SU-DHL-6 (cell line): ENCODE measurements around the gene GPAT3.
"Not testable (repeated sequence)": the region's sequence is repeated elsewhere in the genome, so short reads cannot be mapped to it uniquely, and the experiment has no call there.

Experiments
- H2AFZ ChIP-seq: fragments of 200-600 bp; sonication (generic); 2 replicates; pipeline ENCODE4 v1.6.1; 2014; ENCODE audit warnings: low read depth, mild to moderate bottlenecking, moderate library complexity, mixed read lengths, antibody characterized with exemption, low read length; ENCODE audit not compliant: severe bottlenecking
- H3F3A ChIP-seq: fragments of 200-600 bp; shearing (Covaris generic); 2 replicates; pipeline ENCODE4 v1.6.0; 2016; ENCODE audit warnings: antibody characterized with exemption, mild to moderate bottlenecking; ENCODE audit not compliant: insufficient read depth
- H3K27ac ChIP-seq: fragments of 200-600 bp; sonication (generic); 2 replicates; pipeline ENCODE4 v1.5.1; 2016; ENCODE audit warnings: low read depth, mild to moderate bottlenecking, low read length, moderate library complexity, mixed read lengths
- H3K27me3 ChIP-seq: fragments of 200-600 bp; sonication (generic), shearing (Covaris generic); 2 replicates; pipeline ENCODE4 v1.6.0; 2014; ENCODE audit warnings: mild to moderate bottlenecking, low read length
- H3K36me3 ChIP-seq: fragments of 200-600 bp; sonication (generic); 2 replicates; pipeline ENCODE4 v1.6.1; 2014; ENCODE audit warnings: mild to moderate bottlenecking, low read length, mixed read lengths
- H3K4me2 ChIP-seq: fragments of 300-600, 200-600 bp; shearing (Covaris generic), sonication (generic); 2 replicates; pipeline ENCODE4 v1.6.0; 2014; ENCODE audit warnings: low read length, low read depth, mild to moderate bottlenecking; ENCODE audit not compliant: poor library complexity, severe bottlenecking
- H3K4me3 ChIP-seq: fragments of 200-600 bp; sonication (generic); 2 replicates; pipeline ENCODE4 v1.5.1; 2014; ENCODE audit warnings: antibody characterized with exemption, low read length, mild to moderate bottlenecking, mixed read lengths; ENCODE audit not compliant: insufficient read depth, poor library complexity, severe bottlenecking
- H3K79me2 ChIP-seq: fragments of 200-600 bp; sonication (generic); 2 replicates; pipeline ENCODE4 v1.6.1; 2014; ENCODE audit warnings: mild to moderate bottlenecking, low read length, moderate library complexity; ENCODE audit not compliant: insufficient read depth
- H3K9ac ChIP-seq: fragments of 200-600 bp; sonication (generic); 2 replicates; pipeline ENCODE4 v1.7.0; 2014; ENCODE audit warnings: mild to moderate bottlenecking, low read length
- H3K9me2 ChIP-seq: fragments of 200-600 bp; sonication (generic); replicated peaks from 2 replicates; pipeline ENCODE4 v1.6.1; 2014; ENCODE audit warnings: low read length; ENCODE audit not compliant: insufficient read depth
- H3K9me3 ChIP-seq: fragments of 200-600 bp; sonication (generic); 2 replicates; pipeline ENCODE4 v1.6.1; 2014; ENCODE audit warnings: low read length, mixed read lengths; ENCODE audit not compliant: insufficient read depth
- H4K20me1 ChIP-seq: fragments of 200-600 bp; sonication (generic); 2 replicates; pipeline ENCODE4 v1.6.1; 2014; ENCODE audit warnings: low read depth, mild to moderate bottlenecking, antibody characterized with exemption, low read length, moderate library complexity, mixed read lengths
- CTCF ChIP-seq: fragments of 200-600 bp; sonication (generic); IDR thresholded peaks from one replicate; pipeline ENCODE4 v1.5.1; 2017; ENCODE audit warnings: antibody characterized with exemption, mild to moderate bottlenecking, low read length, moderate library complexity; ENCODE audit not compliant: insufficient read depth, poor library complexity, severe bottlenecking
- EZH2phosphoT487 ChIP-seq: fragments of 200-600 bp; sonication (generic), shearing (Covaris generic); conservative IDR thresholded peaks from 2 replicates; pipeline ENCODE4 v1.6.1; 2018; ENCODE audit warnings: mild to moderate bottlenecking, antibody characterized with exemption, low read length, moderate library complexity, mixed read lengths

The GPAT3 gene

GRCh38 chr4:83569429-83569828 is 33.5 kb downstream of the GPAT3 start:
- H3K4me2 ChIP-seq = no peak overlapping the region
- no peak overlapping the region for H3K27ac ChIP-seq

GRCh38 chr4:83569987-83570386 is 34.1 kb downstream of the GPAT3 start:
- Histone ChIP-seq H3K27me3 (no peaks in the 10 kb centered on the region), H3K4me3 (no peak overlapping the region), H3K27ac (no peak overlapping the region), H3K9me3 (no peaks in the 10 kb centered on the region), H2AFZ (no peak overlapping the region), H4K20me1 (no peaks in the 10 kb centered on the region), H3F3A (no peaks in the 10 kb centered on the region), H3K9me2 (no peaks in the 10 kb centered on the region), H3K36me3 (no peaks in the 10 kb centered on the region), H3K4me2 (no peak overlapping the region), H3K9ac (no peak overlapping the region), H3K79me2 (no peaks in the 10 kb centered on the region)
- no peak for TF ChIP-seq EZH2phosphoT487
- no peak for TF ChIP-seq CTCF

More at GRCh38 chr4:83569429-83569828, 33.5 kb downstream of the GPAT3 start:
- H3K79me2 ChIP-seq = no peaks in the 10 kb centered on the region
- no peaks in the 10 kb centered on the region for H3K27me3 ChIP-seq
- H3K36me3 ChIP-seq = no peaks in the 10 kb centered on the region
- H3K9me3 ChIP-seq = no peaks in the 10 kb centered on the region
- TF ChIP-seq EZH2phosphoT487 (no peak), CTCF (no peak)
- no peaks in the 10 kb centered on the region for H4K20me1 ChIP-seq
- H3K4me3 ChIP-seq = no peak overlapping the region
- H3F3A ChIP-seq = no peaks in the 10 kb centered on the region
- no peak overlapping the region for H2AFZ ChIP-seq
- no peak overlapping the region for H3K9ac ChIP-seq
- H3K9me2 ChIP-seq = no peaks in the 10 kb centered on the region

GRCh38 chr4:83572848-83573247 is 36.9 kb downstream of the GPAT3 start:
- Histone ChIP-seq H3F3A (no peaks in the 10 kb centered on the region), H4K20me1 (no peaks in the 10 kb centered on the region), H3K27me3 (no peaks in the 10 kb centered on the region), H3K9ac (no peak overlapping the region), H2AFZ (no peak overlapping the region), H3K9me3 (no peaks in the 10 kb centered on the region), H3K4me2 (no peak overlapping the region), H3K36me3 (no peaks in the 10 kb centered on the region), H3K9me2 (no peaks in the 10 kb centered on the region), H3K4me3 (no peak overlapping the region), H3K79me2 (no peaks in the 10 kb centered on the region), H3K27ac (no peak overlapping the region)
- no peak for TF ChIP-seq CTCF
- TF ChIP-seq EZH2phosphoT487 = no peak

GRCh38 chr4:83574247-83574646 is 38.3 kb downstream of the GPAT3 start:
- Histone ChIP-seq H3K79me2 (no peaks in the 10 kb centered on the region), H3K9me3 (no peaks in the 10 kb centered on the region), H3K27me3 (no peaks in the 10 kb centered on the region), H3K36me3 (no peaks in the 10 kb centered on the region), H3F3A (no peaks in the 10 kb centered on the region), H2AFZ (no peak overlapping the region), H4K20me1 (no peaks in the 10 kb centered on the region), H3K9ac (no peak overlapping the region), H3K4me2 (no peak overlapping the region), H3K4me3 (no peak overlapping the region), H3K9me2 (no peaks in the 10 kb centered on the region), H3K27ac (no peak overlapping the region)
- TF ChIP-seq EZH2phosphoT487 (no peak), CTCF (no peak)

- not testable (repeated sequence) for H4K20me1 ChIP-seq, H3K27me3 ChIP-seq, H3K36me3 ChIP-seq
These were observed 40.3 kb downstream of the GPAT3 start for GRCh38 chr4:83576237-83576636.

More at GRCh38 chr4:83576237-83576636, 40.3 kb downstream of the GPAT3 start:
- H3K9me3 ChIP-seq, H3K9me2 ChIP-seq, H2AFZ ChIP-seq, H3F3A ChIP-seq, H3K9ac ChIP-seq, H3K27ac ChIP-seq, H3K4me2 ChIP-seq, H3K4me3 ChIP-seq, H3K79me2 ChIP-seq: not testable (repeated sequence)
